Measurements from ENCODE around the gene NR4A2.

DNA sequence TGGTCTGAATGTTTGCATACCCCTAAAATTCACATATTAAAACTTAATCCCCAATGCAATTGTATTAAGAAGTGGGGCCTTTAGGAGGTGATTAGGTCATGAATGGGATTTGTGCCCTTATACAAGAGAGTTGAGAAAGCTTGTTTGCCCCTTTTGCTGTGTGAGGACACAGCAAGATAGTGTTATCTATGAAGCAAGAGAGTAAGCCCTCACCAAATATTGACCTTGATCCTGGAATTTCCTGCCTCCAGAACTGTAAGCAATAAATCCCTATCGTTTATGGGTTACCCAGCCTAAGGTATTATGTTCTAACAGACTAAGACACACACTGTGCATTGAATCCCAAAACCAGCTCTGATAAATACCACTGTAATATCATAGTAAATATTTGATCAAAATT, 32.2 kb downstream of the NR4A2 start:
- no peak for TF ChIP-seq CEBPB (IDR thresholded peaks at IDR 0.05)
- TF ChIP-seq MAX (IDR thresholded peaks at IDR 0.05), result no peak
- no peak for TF ChIP-seq EP300 (IDR thresholded peaks at IDR 0.05; ENCODE audit: borderline replicate concordance)
- no peak for TF ChIP-seq REST (IDR thresholded peaks at IDR 0.05; ENCODE audit: low read depth)
- no peak for TF ChIP-seq EGR1 (IDR thresholded peaks at IDR 0.05)
- no peak for TF ChIP-seq TAF1 (IDR thresholded peaks at IDR 0.05; ENCODE audit: low read depth)
- no peak for TF ChIP-seq TCF12 (IDR thresholded peaks at IDR 0.05; ENCODE audit: low read depth)
- TF ChIP-seq, protein P1, sequence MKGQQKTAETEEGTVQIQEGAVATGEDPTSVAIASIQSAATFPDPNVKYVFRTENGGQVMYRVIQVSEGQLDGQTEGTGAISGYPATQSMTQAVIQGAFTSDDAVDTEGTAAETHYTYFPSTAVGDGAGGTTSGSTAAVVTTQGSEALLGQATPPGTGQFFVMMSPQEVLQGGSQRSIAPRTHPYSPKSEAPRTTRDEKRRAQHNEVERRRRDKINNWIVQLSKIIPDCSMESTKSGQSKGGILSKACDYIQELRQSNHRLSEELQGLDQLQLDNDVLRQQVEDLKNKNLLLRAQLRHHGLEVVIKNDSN (IDR thresholded peaks at IDR 0.05), result no peak
- TF ChIP-seq CREB1 (IDR thresholded peaks at IDR 0.05; ENCODE audit: low read depth), result no peak
- no peak for TF ChIP-seq ZBTB7A (IDR thresholded peaks at IDR 0.05; ENCODE audit: low read depth)
- TF ChIP-seq YY1 (IDR thresholded peaks at IDR 0.05; ENCODE audit: low read depth), result no peak
- TF ChIP-seq TEAD4 (IDR thresholded peaks at IDR 0.05), result no peak
- no peak for TF ChIP-seq RAD21 (IDR thresholded peaks at IDR 0.05; ENCODE audit: low read depth)

Measured in Ishikawa (cell line).